ENCODE data around the gene LAMC1. TPM values are rescaled to one million over a fixed set of nuclear protein-coding genes. Genes with fewer than 3 reads are reported as not detected.
A peak's percentile ranks its signal among the peaks of the same experiment; 100 is the strongest.

Gene LAMC1
- total RNA-seq, 2 donors from 2014 or later, result 60.7 to 96.6 TPM

DNA sequence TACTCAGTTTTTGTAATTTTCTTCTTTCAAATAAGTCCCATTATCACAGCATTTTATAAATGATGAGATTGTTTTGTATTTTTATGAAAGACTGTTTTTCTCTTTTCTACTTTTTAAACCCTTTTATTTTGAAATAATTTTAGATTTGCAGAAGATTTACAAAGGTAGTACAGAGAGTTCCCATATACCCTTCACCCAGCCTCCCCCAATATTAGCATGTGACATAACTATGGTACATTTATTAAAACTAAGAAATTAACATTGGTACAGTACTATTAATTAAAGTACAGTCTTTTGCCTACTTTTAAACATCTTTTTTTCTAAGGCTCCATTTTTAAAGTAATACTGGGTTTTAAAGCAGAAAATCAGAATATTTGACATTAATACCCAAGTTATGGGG is 127.2 kb downstream of the LAMC1 start:
- no peak overlapping the region for H3K4me3 ChIP-seq
- H3K9me3 ChIP-seq, result no peaks in the 10 kb centered on the region
- no peaks in the 10 kb centered on the region for H3K27me3 ChIP-seq
- ATAC-seq (no peak), DNase-seq (no peak)
- H3K36me3 ChIP-seq (replicated peaks in 1 of 2; ENCODE audit: insufficient read depth in 1 of 2, low read depth in 2 of 2), result no peaks in the 10 kb centered on the region
- H3K4me1 ChIP-seq, result no peaks in the 10 kb centered on the region
- intact Hi-C loops (cut with DNase I), result no loop called here
- TF ChIP-seq POLR2A (IDR thresholded peaks at IDR 0.05) (no peak), CTCF (IDR thresholded peaks at IDR 0.05) (no peak)
- no peak overlapping the region for H3K27ac ChIP-seq

GRCh38 chr1:183152180-183152579 is 129.0 kb downstream of the LAMC1 start:
- no peaks in the 10 kb centered on the region for H3K4me1 ChIP-seq
- ATAC-seq (no peak), DNase-seq (no peak)
- no peak for TF ChIP-seq POLR2A (IDR thresholded peaks at IDR 0.05)
- TF ChIP-seq CTCF (IDR thresholded peaks at IDR 0.05), result no peak
- WGBS, 2 donors, result 82 to 85% methylated on average over 7 of the region's 7 CpGs
- intact Hi-C loops (cut with DNase I), result no loop called here
- no peaks in the 10 kb centered on the region for H3K36me3 ChIP-seq (replicated peaks in 1 of 2; ENCODE audit: insufficient read depth in 1 of 2, low read depth in 2 of 2)
- H3K4me3 ChIP-seq, result no peak overlapping the region
- H3K9me3 ChIP-seq, result no peaks in the 10 kb centered on the region
- no peaks in the 10 kb centered on the region for H3K27me3 ChIP-seq
- H3K27ac ChIP-seq, result no peak overlapping the region

GRCh38 chr1:183155939-183156338 is 132.7 kb downstream of the LAMC1 start:
- DNase-seq (no peak), ATAC-seq (no peak)
- no peaks in the 10 kb centered on the region for H3K4me1 ChIP-seq
- no peak overlapping the region for H3K27ac ChIP-seq
- TF ChIP-seq POLR2A (IDR thresholded peaks at IDR 0.05) (no peak), CTCF (IDR thresholded peaks at IDR 0.05) (no peak)
- no peaks in the 10 kb centered on the region for H3K36me3 ChIP-seq (replicated peaks in 1 of 2; ENCODE audit: insufficient read depth in 1 of 2, low read depth in 2 of 2)
- WGBS, 2 donors, result 79 to 82% methylated on average over 2 of the region's 2 CpGs
- no peak overlapping the region for H3K4me3 ChIP-seq
- intact Hi-C loops (cut with DNase I), result no loop called here
- H3K9me3 ChIP-seq, result no peaks in the 10 kb centered on the region
- H3K27me3 ChIP-seq, result no peaks in the 10 kb centered on the region

DNA sequence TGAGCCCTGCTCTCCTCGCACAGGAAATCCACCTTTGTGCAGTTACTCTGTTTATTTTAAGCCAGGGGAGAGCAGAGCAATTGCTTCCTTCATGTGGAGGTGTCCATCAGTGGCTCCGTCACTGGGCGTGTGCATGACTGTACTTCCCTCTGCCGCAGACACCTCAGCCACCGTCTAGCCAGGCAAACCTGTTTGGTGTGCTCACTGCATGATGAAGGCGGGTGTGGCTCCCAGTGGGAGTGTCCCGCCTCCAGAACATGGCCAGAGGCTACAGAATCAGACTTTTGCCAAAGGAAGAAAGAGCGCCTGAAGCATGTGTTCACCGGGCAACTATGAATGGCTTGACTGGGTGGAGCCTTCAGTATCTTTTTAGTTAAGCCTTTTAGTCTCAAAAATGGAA is 136.7 kb downstream of the LAMC1 start:
- Histone ChIP-seq H3K4me1 (no peaks in the 10 kb centered on the region), H3K27ac (no peak overlapping the region), H3K9me3 (no peaks in the 10 kb centered on the region), H3K4me3 (no peak overlapping the region), H3K27me3 (no peaks in the 10 kb centered on the region), H3K36me3 (replicated peaks in 1 of 2; ENCODE audit: insufficient read depth in 1 of 2, low read depth in 2 of 2) (no peaks in the 10 kb centered on the region)
- peak; percentile 53 for ATAC-seq
- WGBS, 2 donors, result 72 to 77% methylated on average over 9 of the region's 9 CpGs
- DNase-seq, result peak; percentile 23 to 51 (median 44)
- intact Hi-C loops (cut with DNase I), result no loop called here
- no peak for TF ChIP-seq CTCF (IDR thresholded peaks at IDR 0.05)
- TF ChIP-seq POLR2A (IDR thresholded peaks at IDR 0.05), result no peak

- Histone ChIP-seq H3K36me3 (replicated peaks in 1 of 2; ENCODE audit: insufficient read depth in 1 of 2, low read depth in 2 of 2) (no peaks in the 10 kb centered on the region), H3K27me3 (no peaks in the 10 kb centered on the region), H3K4me1 (no peaks in the 10 kb centered on the region), H3K4me3 (no peak overlapping the region), H3K9me3 (no peaks in the 10 kb centered on the region), H3K27ac (no peak overlapping the region)
- intact Hi-C loops (cut with DNase I), result no loop called here
- TF ChIP-seq CTCF (IDR thresholded peaks at IDR 0.05) (no peak), POLR2A (IDR thresholded peaks at IDR 0.05) (no peak)
- DNase-seq, result no peak
- ATAC-seq, result no peak
- 64% methylated on average over 3 of the region's 3 CpGs for WGBS, 2 donors
Measured at GRCh38 chr1:183161391-183161790, 138.2 kb downstream of the LAMC1 start.

Measured in body of pancreas (tissue), 4 donors.